Prostate gland (tissue), 2 donors: ENCODE data around the gene NANOGP8. TPM values are rescaled to one million over a fixed set of nuclear protein-coding genes. Genes with fewer than 3 reads are reported as not detected.
"Not testable (repeated sequence)": the region's sequence is repeated elsewhere in the genome, so short reads cannot be mapped to it uniquely, and the experiment has no call there.

Experiments
- DNase-seq: peaks from one replicate; pipeline ENCODE4 v3.0.0-alpha.2; 2019; ENCODE audit warnings: low spot score
- H3K27ac ChIP-seq, 2 donors: fragments of 200-600 bp; sonication (generic); 2 replicates each; pipeline ENCODE4 v1.5.1; 2017 to 2019
- H3K27me3 ChIP-seq: fragments of 200-600 bp; sonication (generic); replicated peaks from 2 replicates; pipeline ENCODE4 v1.5.1; 2019; ENCODE audit not compliant: insufficient read depth
- H3K36me3 ChIP-seq, 2 donors: fragments of 200-600 bp; sonication (generic); 1 replicate in 1 of 2; 2 replicates in 1 of 2; pipeline versions ENCODE4 v1.5.1 to v1.8.1; 2017 to 2019
- H3K4me1 ChIP-seq: fragments of 200-600 bp; sonication (generic); replicated peaks from 2 replicates; pipeline ENCODE4 v1.5.1; 2019
- H3K4me3 ChIP-seq, 2 donors: fragments of 200-600 bp; sonication (generic); 2 replicates each; pipeline ENCODE4 v1.5.1; 2017 to 2019
- H3K9me3 ChIP-seq: fragments of 200-600 bp; sonication (generic); 2 replicates; pipeline ENCODE4 v1.5.1; 2017
- CTCF ChIP-seq, 4 experiments: fragments of 200-600 bp in 2 of 4; fragments of 450-650 bp in 2 of 4; sonication (generic) in 2 of 4; IDR thresholded peaks; 1 replicate in 3 of 4; 2 replicates in 1 of 4; pipeline ENCODE4 v1.5.1; 2016 to 2019; ENCODE audit warnings: antibody characterized with exemption in 4 of 4, mild to moderate bottlenecking in 2 of 4, moderate library complexity in 2 of 4
- POLR2A ChIP-seq: fragments of 450-650 bp; IDR thresholded peaks from one replicate; pipeline ENCODE4 v1.6.1; 2016; ENCODE audit warnings: antibody characterized with exemption, mild to moderate bottlenecking
- POLR2AphosphoS5 ChIP-seq: sonication (generic); formaldehyde crosslinking; IDR thresholded peaks from one replicate; pipeline ENCODE4 v1.6.1; 2017; ENCODE audit warnings: antibody characterized with exemption
- WGBS: methylation state at CpG from one replicate; pipeline ENCODE4 v1.1.5; 2018; 5-methylcytosine and 5-hydroxymethylcytosine counted together
- intact Hi-C: fragments of 100-400 bp; cut with DNase I; formaldehyde crosslinking; loops from one replicate; pipeline ENCODE4 v1.14.2; 2022
- total RNA-seq, 2 donors: library from RNA; depleted of rRNA; stranded (reverse); fragments of >200 nt; gene quantifications; one replicate each; pipeline ENCODE4 v1.1.0, GENCODE V29; 2016

NANOGP8 gene
- 1 to 10 TPM in 1 of 2 donors, not detected in 1; 2.9 TPM for total RNA-seq

- DNase-seq, H3K4me3 ChIP-seq, H3K9me3 ChIP-seq, intact Hi-C loops, H3K4me1 ChIP-seq, H3K27me3 ChIP-seq, H3K36me3 ChIP-seq, H3K27ac ChIP-seq: not testable (repeated sequence)
- 86% methylated on average over 8 of the region's 8 CpGs for WGBS
These were observed at the start of gene NANOGP8 for GRCh38 chr15:35085176-35085919. Gene NANOGP8 (minus strand): TSS chr15:35085295. CDS start chr15:35085110, 185 bp downstream.

- TF ChIP-seq POLR2AphosphoS5, result no peak
- TF ChIP-seq CTCF (IDR thresholded peaks at IDR 0.05), result no peak
- TF ChIP-seq POLR2A, result no peak
- Histone ChIP-seq H3K27ac (no peak overlapping the region), H3K4me3 (no peak overlapping the region), H3K4me1 (no peaks in the 10 kb centered on the region), H3K36me3 (no peaks in the 10 kb centered on the region), H3K9me3 (no peaks in the 10 kb centered on the region), H3K27me3 (no peaks in the 10 kb centered on the region)
- WGBS, result 90% methylated on average over 1 of the region's 1 CpG
- intact Hi-C loops, result no loop called here
- DNase-seq, result no peak
These were observed 49.2 kb upstream of the NANOGP8 start for GRCh38 chr15:35134299-35134698.

GRCh38 chr15:35130245-35130644 lies 45.1 kb upstream of the NANOGP8 start:
- TF ChIP-seq POLR2AphosphoS5, result no peak
- no peak for TF ChIP-seq POLR2A
- TF ChIP-seq CTCF (IDR thresholded peaks at IDR 0.05), result no peak
- intact Hi-C loops, result no loop called here
- Histone ChIP-seq H3K36me3 (no peaks in the 10 kb centered on the region), H3K4me1 (no peaks in the 10 kb centered on the region), H3K27ac (no peak overlapping the region), H3K9me3 (no peaks in the 10 kb centered on the region), H3K27me3 (no peaks in the 10 kb centered on the region), H3K4me3 (no peak overlapping the region)
- DNase-seq, result no peak
- 70% methylated on average over 1 of the region's 1 CpG for WGBS

- H3K27ac ChIP-seq, result no peak overlapping the region
- no peak overlapping the region for H3K4me3 ChIP-seq
- no peaks in the 10 kb centered on the region for H3K9me3 ChIP-seq
- H3K27me3 ChIP-seq, result no peaks in the 10 kb centered on the region
- no peak for DNase-seq
- intact Hi-C loops, result no loop called here
- no peaks in the 10 kb centered on the region for H3K4me1 ChIP-seq
- WGBS, result 87% methylated on average over 4 of the region's 4 CpGs
- H3K36me3 ChIP-seq, result no peaks in the 10 kb centered on the region
- TF ChIP-seq CTCF (IDR thresholded peaks at IDR 0.05), result no peak
- no peak for TF ChIP-seq POLR2AphosphoS5
- no peak for TF ChIP-seq POLR2A
These were observed 44.3 kb upstream of the NANOGP8 start for GRCh38 chr15:35129361-35129760.

GRCh38 chr15:35127717-35128116 lies 42.6 kb upstream of the NANOGP8 start:
- 95% methylated on average over 1 of the region's 1 CpG for WGBS
- Histone ChIP-seq H3K27ac (no peak overlapping the region), H3K9me3 (no peaks in the 10 kb centered on the region), H3K27me3 (no peaks in the 10 kb centered on the region), H3K4me3 (no peak overlapping the region), H3K36me3 (no peaks in the 10 kb centered on the region), H3K4me1 (peaks cover 4% of the 10 kb centered on the region)
- DNase-seq, result no peak
- no peak for TF ChIP-seq CTCF (IDR thresholded peaks at IDR 0.05)
- no peak for TF ChIP-seq POLR2A
- no peak for TF ChIP-seq POLR2AphosphoS5
- intact Hi-C loops, result no loop called here
